Smooth muscle cell (in vitro differentiated cells): ENCODE measurements around the gene PRKCE. TPM values are rescaled to one million over a fixed set of nuclear protein-coding genes. Genes with fewer than 3 reads are reported as not detected.

Experiments used
- DNase-seq: peaks from one replicate; lab custom pipeline; 2025; ENCODE audit not compliant: unreplicated experiment; lab: John Stamatoyannopoulos, UW
- H2AFZ ChIP-seq: fragments of 200-600 bp; sonication (generic); 2 replicates; pipeline ENCODE4 v1.6.0; 2016; ENCODE audit warnings: antibody characterized with exemption, low read depth, mild to moderate bottlenecking
- H3F3A ChIP-seq: fragments of 200-600 bp; sonication (generic); 2 replicates; pipeline ENCODE4 v1.6.0; 2017; ENCODE audit warnings: antibody characterized with exemption, low read depth
- H3K27ac ChIP-seq: fragments of 200-600 bp; sonication (generic); 2 replicates; pipeline ENCODE4 v1.5.1; 2016; ENCODE audit warnings: low read depth, mild to moderate bottlenecking
- H3K27me3 ChIP-seq: fragments of 200-600 bp; sonication (generic); 2 replicates; pipeline ENCODE4 v1.6.1; 2016; ENCODE audit warnings: low read depth, mild to moderate bottlenecking
- H3K36me3 ChIP-seq: fragments of 200-600 bp; sonication (generic); 2 replicates; pipeline ENCODE4 v1.5.1; 2016; ENCODE audit warnings: low read depth
- H3K4me1 ChIP-seq: fragments of 200-600 bp; sonication (generic); 2 replicates; pipeline ENCODE4 v1.5.1; 2016; ENCODE audit warnings: low read depth
- H3K4me2 ChIP-seq: fragments of 200-600 bp; sonication (generic); 2 replicates; pipeline ENCODE4 v1.6.0; 2016; ENCODE audit warnings: mild to moderate bottlenecking
- H3K4me3 ChIP-seq: fragments of 200-600 bp; sonication (generic); 2 replicates; pipeline ENCODE4 v1.5.1; 2016; ENCODE audit warnings: mild to moderate bottlenecking
- H3K79me2 ChIP-seq: fragments of 200-600 bp; sonication (generic); 2 replicates; pipeline ENCODE4 v1.6.0; 2016; ENCODE audit warnings: low read depth, mild to moderate bottlenecking
- H3K9ac ChIP-seq: fragments of 200-600 bp; sonication (generic); 2 replicates; pipeline ENCODE4 v1.6.0; 2016; ENCODE audit warnings: low read depth
- H3K9me3 ChIP-seq: fragments of 200-600 bp; sonication (generic); replicated peaks from 2 replicates; pipeline ENCODE4 v1.5.1; 2016; ENCODE audit warnings: low read depth
- H4K20me1 ChIP-seq: fragments of 200-600 bp; sonication (generic); 2 replicates; pipeline ENCODE4 v1.6.0; 2016; ENCODE audit warnings: low read depth
- CTCF ChIP-seq: fragments of 200-600 bp; sonication (generic); IDR thresholded peaks from 2 replicates; pipeline ENCODE4 v1.5.1; 2017; ENCODE audit warnings: borderline replicate concordance, mild to moderate bottlenecking, antibody characterized with exemption; ENCODE audit not compliant: insufficient read depth, poor library complexity, severe bottlenecking
- WGBS: methylation state at CpG from one replicate; pipeline ENCODE4 v1.1.7; 2016; ENCODE audit warnings: low lambda C conversion rate; 5-methylcytosine and 5-hydroxymethylcytosine counted together
- polyA plus RNA-seq: library from polyadenylated mRNA; unstranded; fragments of >200 nt; fragmentation: Nextera tagmentation; extraction: Ambion mirVana; gene quantifications from 2 replicates; pipeline ENCODE4 v1.2.1, GENCODE V29; 2016
- total RNA-seq: library from RNA; depleted of rRNA; stranded (reverse); fragments of >200 nt; gene quantifications from 2 replicates; pipeline ENCODE4 v1.2.3, GENCODE V29; 2014

PRKCE gene
- total and polyA plus RNA-seq, 2 experiments from 2014 or later = 20.6 to 29.1 TPM

DNA sequence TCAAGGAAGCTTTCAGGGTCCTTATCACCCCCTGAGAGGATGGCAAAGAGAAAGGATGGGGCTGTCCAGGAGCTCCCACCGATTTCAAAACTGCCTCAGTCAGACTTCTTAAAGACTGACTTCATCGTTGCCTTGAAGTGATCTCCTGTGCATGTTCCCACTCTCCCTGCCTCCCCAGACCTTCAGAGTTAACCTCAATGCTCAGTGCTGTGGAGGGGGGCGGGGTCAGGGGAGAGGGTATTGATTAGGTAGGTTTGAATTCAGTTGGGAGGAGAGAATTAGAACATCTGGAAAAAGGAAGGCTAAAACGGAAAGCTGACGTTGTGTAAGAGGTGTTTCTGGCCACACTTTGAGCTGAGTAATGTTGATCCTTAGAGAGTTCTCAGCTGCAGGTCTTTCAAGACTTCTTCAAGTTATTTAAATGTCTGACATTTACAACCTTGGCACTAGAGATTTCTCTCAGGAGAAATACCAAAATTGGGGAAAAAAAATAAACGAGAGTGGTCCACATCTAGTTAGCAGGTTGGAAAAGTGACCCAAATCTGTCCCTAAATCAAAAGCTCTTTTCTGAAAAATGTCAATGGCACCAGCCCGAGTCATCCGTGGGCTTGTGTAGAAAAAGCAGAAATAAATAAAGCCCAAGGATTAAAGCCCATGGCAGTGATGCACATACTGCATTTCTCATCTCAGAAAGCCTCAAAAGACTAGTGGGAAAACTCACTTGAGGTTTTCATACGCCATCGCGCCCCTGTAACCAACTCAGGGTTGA is 511.0 kb downstream of the PRKCE start:
- Histone ChIP-seq H3K79me2 (no peaks in the 10 kb centered on the region), H3K4me1 (peaks cover 6% of the 10 kb centered on the region), H3K4me2 (no peak overlapping the region), H2AFZ (no peak overlapping the region), H3K9me3 (no peaks in the 10 kb centered on the region), H3K9ac (no peak overlapping the region), H3K4me3 (no peak overlapping the region), H3K27ac (peak overlapping the region; percentile 33), H3F3A (peaks cover 11% of the 10 kb centered on the region), H4K20me1 (no peaks in the 10 kb centered on the region), H3K27me3 (no peaks in the 10 kb centered on the region), H3K36me3 (no peaks in the 10 kb centered on the region)
- WGBS = 68% methylated on average over 11 of the region's 11 CpGs
- TF ChIP-seq CTCF = no peak
- DNase-seq = no peak

DNA sequence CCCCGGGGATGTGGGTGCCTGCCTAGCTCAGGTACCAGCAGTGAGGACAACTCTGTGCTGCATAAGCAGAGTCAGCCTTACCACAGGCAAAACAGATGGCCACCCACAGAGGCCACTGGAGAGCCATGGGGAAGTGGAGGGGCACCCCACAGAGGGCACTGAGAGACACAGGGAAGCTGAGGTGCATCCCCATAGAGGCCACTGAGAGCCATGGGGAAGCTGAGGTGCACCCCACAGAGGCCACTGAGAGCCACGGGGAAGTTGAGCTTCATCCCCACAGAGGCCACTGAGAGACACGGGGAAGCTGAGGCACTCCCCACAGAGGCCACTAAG is 511.6 kb downstream of the PRKCE start:
- peak overlapping the region; percentile 33 for H3K27ac ChIP-seq
- H3K4me1 ChIP-seq = peaks cover 6% of the 10 kb centered on the region
- no peak for DNase-seq
- H3K4me2 ChIP-seq = no peak overlapping the region
- no peak overlapping the region for H3K9ac ChIP-seq
- H4K20me1 ChIP-seq = no peaks in the 10 kb centered on the region
- no peaks in the 10 kb centered on the region for H3K9me3 ChIP-seq
- no peaks in the 10 kb centered on the region for H3K36me3 ChIP-seq
- no peaks in the 10 kb centered on the region for H3K27me3 ChIP-seq
- WGBS = 97% methylated on average over 3 of the region's 3 CpGs
- no peak overlapping the region for H2AFZ ChIP-seq
- peaks cover 11% of the 10 kb centered on the region for H3F3A ChIP-seq
- H3K4me3 ChIP-seq = no peak overlapping the region
- no peak for TF ChIP-seq CTCF
- no peaks in the 10 kb centered on the region for H3K79me2 ChIP-seq

DNA sequence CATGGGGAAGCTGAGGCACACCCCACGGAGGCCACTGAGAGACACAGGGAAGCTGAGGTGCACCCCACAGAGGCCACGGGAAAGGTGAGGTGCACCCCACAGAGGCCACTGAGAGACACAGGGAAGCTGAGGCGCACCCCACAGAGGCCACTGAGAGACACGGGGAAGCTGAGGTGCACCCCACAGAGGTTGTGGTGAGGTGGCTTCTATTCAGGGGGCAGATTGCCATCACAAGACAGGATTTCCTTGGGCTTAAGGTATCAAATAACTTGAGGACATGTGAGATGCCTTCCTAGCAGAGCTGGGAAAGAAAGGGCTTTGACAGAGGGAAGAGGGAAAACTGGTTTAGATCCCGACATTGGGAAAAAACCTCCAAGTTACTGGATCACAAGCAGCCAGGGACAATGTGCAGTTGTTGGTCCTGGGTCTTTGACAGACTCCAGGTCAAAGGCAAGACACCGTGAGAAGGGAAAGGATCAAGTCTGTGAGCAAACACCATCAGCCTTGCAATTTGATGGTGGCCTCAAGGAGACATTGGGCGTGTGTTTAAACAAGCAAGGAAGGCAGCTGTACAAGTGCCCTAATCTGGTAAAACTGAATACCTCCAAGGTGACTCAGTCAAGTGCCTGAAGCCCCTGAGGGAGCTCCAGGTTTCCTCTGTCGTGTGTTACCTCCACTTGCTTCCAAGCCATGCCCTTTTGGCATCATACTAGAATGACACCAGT is 512.5 kb downstream of the PRKCE start:
- Histone ChIP-seq H3K9ac (no peak overlapping the region), H3K4me2 (peak overlapping the region; percentile 71)

More for the DNA sequence above, 512.5 kb downstream of the PRKCE start:
- no peaks in the 10 kb centered on the region for H4K20me1 ChIP-seq
- 74% methylated on average over 8 of the region's 8 CpGs for WGBS
- H3K36me3 ChIP-seq = no peaks in the 10 kb centered on the region
- no peak for TF ChIP-seq CTCF
- H3K27ac ChIP-seq = peak overlapping the region; percentile 85
- H3K79me2 ChIP-seq = no peaks in the 10 kb centered on the region
- H3K4me1 ChIP-seq = peaks cover 6% of the 10 kb centered on the region
- DNase-seq = no peak
- no peaks in the 10 kb centered on the region for H3K27me3 ChIP-seq
- H3F3A ChIP-seq = peaks cover 11% of the 10 kb centered on the region
- no peak overlapping the region for H3K4me3 ChIP-seq
- H3K9me3 ChIP-seq = no peaks in the 10 kb centered on the region
- H2AFZ ChIP-seq = no peak overlapping the region
